SJCRH30 (cell line): ENCODE measurements around the gene C10orf90. TPM values are rescaled to one million over a fixed set of nuclear protein-coding genes. Genes with fewer than 3 reads are reported as not detected.

Source experiments
- DNase-seq, 2 experiments: peaks; one replicate each; pipeline ENCODE4 v3.0.0-alpha.2; 2015 to 2020
- H3K27ac ChIP-seq: fragments of 250-450 bp; sonication (Bioruptor Pico); 2 replicates; pipeline ENCODE4 v1.5.1; 2020; ENCODE audit warnings: mild to moderate bottlenecking, moderate library complexity
- H3K27me3 ChIP-seq: fragments of 250-450 bp; sonication (Bioruptor Pico); 2 replicates; pipeline ENCODE4 v1.5.1; 2020; ENCODE audit warnings: mild to moderate bottlenecking, moderate library complexity
- H3K36me3 ChIP-seq: fragments of 250-450 bp; sonication (Bioruptor Pico); 2 replicates; pipeline ENCODE4 v1.5.1; 2020; ENCODE audit warnings: mild to moderate bottlenecking, moderate library complexity
- H3K4me1 ChIP-seq: fragments of 250-450 bp; sonication (Bioruptor Pico); 2 replicates; pipeline ENCODE4 v1.5.1; 2020; ENCODE audit warnings: mild to moderate bottlenecking, moderate library complexity
- H3K4me3 ChIP-seq: fragments of 250-450 bp; sonication (Bioruptor Pico); 2 replicates; pipeline ENCODE4 v1.5.1; 2020; ENCODE audit warnings: mild to moderate bottlenecking, moderate library complexity
- H3K9me3 ChIP-seq: fragments of 250-450 bp; sonication (Bioruptor Pico); replicated peaks from 2 replicates; pipeline ENCODE4 v1.5.1; 2020; ENCODE audit warnings: mild to moderate bottlenecking, moderate library complexity
- total RNA-seq: library from RNA; depleted of rRNA; stranded (reverse); fragments of >200 nt; shearing (Covaris generic); gene quantifications from 2 replicates; pipeline ENCODE4 v1.2.3, GENCODE V29; 2014

Gene C10orf90
- total RNA-seq, 1 experiment from 2014 or later = 0.12 TPM

DNA sequence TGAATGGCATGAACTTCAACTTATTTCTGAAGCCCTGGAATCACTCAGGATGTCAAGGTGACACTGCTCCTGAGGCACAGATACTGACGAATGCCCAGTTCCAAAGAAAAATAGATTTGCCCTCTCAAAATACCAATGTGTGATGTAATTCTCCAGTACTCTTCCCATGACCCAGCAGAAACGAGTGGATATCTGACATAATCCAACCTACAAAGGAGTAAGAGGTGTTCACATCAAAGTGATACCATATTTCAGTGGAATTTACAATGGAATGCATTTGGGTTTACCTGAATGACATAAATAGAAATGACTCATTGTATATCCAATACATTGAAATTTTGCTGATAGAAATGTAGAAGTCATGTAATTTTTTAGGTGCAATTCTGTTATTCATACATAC, 161.3 kb downstream of the C10orf90 start:
- Histone ChIP-seq H3K4me1 (peaks cover 4% of the 10 kb centered on the region), H3K4me3 (no peak overlapping the region), H3K9me3 (no peaks in the 10 kb centered on the region), H3K36me3 (no peaks in the 10 kb centered on the region), H3K27me3 (no peaks in the 10 kb centered on the region), H3K27ac (no peak overlapping the region)
- no peak for DNase-seq

DNA sequence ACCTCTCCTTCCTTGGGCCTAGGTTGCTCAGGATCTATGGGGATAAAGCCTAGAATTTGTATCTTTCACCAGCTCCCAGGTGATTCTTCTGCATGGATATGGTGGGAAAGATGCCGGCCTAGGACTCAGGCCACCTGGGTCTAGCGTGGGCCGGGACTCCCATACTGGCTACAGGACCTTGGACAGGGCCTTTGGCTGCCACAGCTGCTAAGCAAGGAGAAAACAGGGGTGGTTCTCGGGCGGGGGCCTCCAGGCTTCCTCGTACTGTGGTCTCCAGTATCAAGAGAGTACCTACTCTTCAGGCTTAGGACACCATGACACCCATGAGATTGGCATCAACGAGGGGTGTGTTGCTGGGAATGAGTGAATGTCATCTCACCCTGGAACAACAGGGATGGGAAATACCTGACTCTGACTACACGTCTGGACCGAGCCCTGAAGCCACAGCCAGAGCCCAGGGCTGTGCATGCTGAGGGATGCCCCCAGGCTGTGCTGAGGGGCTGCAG, 161.9 kb downstream of the C10orf90 start:
- Histone ChIP-seq H3K27ac (no peak overlapping the region), H3K36me3 (no peaks in the 10 kb centered on the region), H3K4me3 (no peak overlapping the region), H3K9me3 (no peaks in the 10 kb centered on the region), H3K27me3 (no peaks in the 10 kb centered on the region), H3K4me1 (no peaks in the 10 kb centered on the region; the same call in 1 of the 2 replicates)
- peak in 1 of 2 experiments; percentile 27 for DNase-seq

DNA sequence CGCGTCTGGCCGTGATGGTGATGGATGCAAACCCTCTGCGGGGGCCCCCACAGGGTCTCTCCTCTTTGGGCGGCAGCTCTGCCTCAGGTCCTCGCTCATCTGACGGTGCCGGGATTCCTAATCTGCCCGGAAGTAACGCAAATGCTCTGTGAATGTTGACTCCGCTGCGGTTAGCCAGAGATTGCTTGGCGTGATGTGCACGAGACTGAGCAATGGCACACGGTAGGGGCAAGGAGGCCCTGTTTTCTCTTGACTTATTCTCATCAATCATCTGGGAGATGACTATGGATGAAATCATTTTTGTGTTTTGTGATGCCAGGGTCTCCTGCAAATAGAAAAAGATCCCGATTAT, 165.8 kb downstream of the C10orf90 start:
- Histone ChIP-seq H3K4me1 (peaks cover 8% of the 10 kb centered on the region; the same call in 1 of the 2 replicates), H3K27me3 (no peaks in the 10 kb centered on the region), H3K9me3 (no peaks in the 10 kb centered on the region), H3K27ac (no peak overlapping the region), H3K4me3 (no peak overlapping the region), H3K36me3 (no peaks in the 10 kb centered on the region)
- no peak for DNase-seq

DNA sequence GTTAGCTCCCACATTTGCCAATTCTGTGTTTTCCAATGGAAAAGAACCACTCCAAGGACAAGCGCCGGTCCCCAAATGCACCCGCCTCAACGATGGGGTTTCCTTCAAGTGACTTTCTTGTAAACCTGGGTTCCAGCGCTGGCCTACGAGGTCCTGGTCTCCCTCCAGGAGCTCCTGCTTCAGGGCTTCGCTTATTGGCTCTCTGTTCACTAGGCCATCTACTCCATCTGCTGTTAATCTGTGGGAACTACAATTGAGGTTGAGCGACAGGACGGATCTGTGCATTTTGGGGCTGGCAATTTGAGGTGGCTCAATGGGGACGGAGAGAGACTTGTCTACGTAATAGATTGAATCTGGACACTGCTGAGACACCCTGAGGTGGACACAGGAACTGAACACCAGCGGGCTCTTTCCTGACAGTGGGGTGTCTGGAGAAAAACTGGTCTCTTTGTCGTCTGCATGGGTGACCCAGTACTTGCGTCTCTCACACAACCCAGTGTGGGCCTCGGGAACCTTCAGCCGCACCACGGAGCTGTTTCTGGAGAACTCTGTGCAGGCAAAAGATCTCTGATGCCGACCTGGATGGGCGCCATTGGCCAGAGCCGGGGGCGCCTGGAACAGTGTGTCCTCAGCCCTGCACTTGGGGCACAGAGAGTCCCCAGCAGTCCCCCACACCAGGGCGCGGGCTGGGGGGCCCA, 166.3 kb downstream of the C10orf90 start:
- H3K27ac ChIP-seq = no peak overlapping the region
- H3K27me3 ChIP-seq = no peaks in the 10 kb centered on the region
- DNase-seq = peak; percentile 32 to 73
- peaks cover 8% of the 10 kb centered on the region; the same call in 1 of the 2 replicates for H3K4me1 ChIP-seq
- no peaks in the 10 kb centered on the region for H3K36me3 ChIP-seq
- H3K9me3 ChIP-seq = no peaks in the 10 kb centered on the region
- no peak overlapping the region for H3K4me3 ChIP-seq

DNA sequence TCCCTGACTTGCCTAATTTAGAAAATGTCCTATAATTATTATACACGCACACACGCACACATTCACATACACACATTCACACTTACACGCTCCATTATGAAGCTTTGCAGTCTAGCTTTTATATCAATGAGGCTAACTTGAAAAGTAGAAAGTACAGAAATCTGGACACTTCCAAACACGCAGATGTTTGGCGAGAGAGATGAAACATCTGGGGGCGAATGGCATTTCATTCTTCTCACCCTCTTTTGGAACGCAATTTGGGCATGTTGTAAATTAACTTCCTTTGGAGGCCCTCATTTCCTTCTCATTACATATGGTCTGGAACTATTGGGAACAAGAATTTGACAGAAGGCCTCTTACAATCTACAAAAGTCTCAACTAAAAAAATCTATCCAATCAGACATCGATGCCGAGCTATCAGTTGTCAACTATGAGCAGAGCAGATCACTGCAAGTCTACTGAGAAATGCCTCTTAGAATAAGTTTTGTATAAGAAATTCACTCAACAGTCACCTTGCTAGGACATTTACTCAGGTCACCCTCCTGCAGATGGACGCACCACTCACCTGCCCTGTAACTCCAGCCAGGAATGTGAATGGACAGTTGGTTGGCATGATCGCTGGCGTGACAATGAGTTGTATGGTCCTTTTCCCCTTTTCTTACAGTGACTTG, 167.0 kb downstream of the C10orf90 start:
- H3K9me3 ChIP-seq = no peaks in the 10 kb centered on the region
- H3K36me3 ChIP-seq = no peaks in the 10 kb centered on the region
- no peaks in the 10 kb centered on the region for H3K27me3 ChIP-seq
- no peak overlapping the region for H3K27ac ChIP-seq
- peaks cover 8% of the 10 kb centered on the region; the same call in 1 of the 2 replicates for H3K4me1 ChIP-seq
- H3K4me3 ChIP-seq = no peak overlapping the region
- no peak for DNase-seq

DNA sequence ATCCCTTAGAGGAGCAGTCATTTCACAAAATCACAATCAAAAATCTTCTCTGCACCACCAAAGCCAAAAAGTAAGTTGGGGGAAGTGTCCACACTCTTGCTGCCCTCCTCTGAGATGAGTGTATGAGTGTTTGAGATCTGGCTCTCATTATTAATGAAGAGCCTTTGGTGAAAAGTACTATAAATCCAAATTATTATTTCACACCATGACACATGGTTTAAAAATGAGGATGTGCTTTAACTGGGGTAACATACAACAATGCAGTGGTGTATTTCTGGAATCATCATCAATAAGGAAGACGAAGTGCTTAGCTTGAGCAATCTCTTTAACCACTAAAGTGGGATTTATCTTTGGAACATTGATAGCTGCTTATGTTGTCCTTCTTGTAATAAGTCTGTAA, 168.1 kb downstream of the C10orf90 start:
- Histone ChIP-seq H3K4me3 (no peak overlapping the region), H3K36me3 (no peaks in the 10 kb centered on the region), H3K9me3 (no peaks in the 10 kb centered on the region), H3K27me3 (no peaks in the 10 kb centered on the region), H3K4me1 (peaks cover 8% of the 10 kb centered on the region; the same call in 1 of the 2 replicates), H3K27ac (no peak overlapping the region)
- DNase-seq = no peak

DNA sequence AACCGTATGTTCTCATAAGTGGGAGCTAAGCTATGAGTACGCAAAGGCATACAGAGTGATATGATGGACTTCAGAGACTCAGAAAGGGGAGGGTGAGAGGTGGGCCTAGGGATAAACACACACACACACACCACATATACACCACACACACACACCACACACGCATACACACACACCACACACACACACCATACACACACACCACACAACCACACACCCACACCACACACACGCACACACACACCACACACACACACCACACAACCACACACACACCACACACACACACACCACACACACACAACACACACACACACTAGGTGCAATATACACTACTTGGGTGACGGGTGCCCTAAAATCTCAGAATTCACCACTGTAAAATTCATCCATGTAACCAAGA, 168.7 kb downstream of the C10orf90 start:
- no peaks in the 10 kb centered on the region for H3K36me3 ChIP-seq
- no peak for DNase-seq
- H3K4me1 ChIP-seq = peaks cover 8% of the 10 kb centered on the region; the same call in 1 of the 2 replicates
- H3K4me3 ChIP-seq = no peak overlapping the region
- no peak overlapping the region for H3K27ac ChIP-seq
- no peaks in the 10 kb centered on the region for H3K9me3 ChIP-seq
- no peaks in the 10 kb centered on the region for H3K27me3 ChIP-seq

DNA sequence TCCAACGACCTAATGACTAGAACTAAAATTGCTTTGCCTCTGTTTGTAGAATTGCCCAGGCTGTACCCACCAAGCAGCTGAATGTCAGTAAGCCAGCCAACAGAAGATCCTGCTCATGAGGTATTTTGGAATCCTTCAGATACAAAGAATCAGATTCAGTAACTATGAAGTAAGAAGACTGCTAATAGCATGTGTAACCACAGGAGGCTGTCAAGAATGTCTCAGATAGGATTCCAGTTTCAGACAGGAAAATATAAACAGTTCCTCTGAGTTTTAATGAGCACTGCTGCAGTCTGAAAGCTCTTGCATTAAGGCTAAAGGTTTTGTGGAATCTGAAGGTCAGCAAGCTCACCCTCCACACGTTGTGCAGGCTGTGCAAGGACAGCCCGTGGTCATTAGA, 169.6 kb downstream of the C10orf90 start:
- no peak for DNase-seq
- H3K27me3 ChIP-seq = no peaks in the 10 kb centered on the region
- H3K9me3 ChIP-seq = no peaks in the 10 kb centered on the region
- peaks cover 8% of the 10 kb centered on the region; the same call in 1 of the 2 replicates for H3K4me1 ChIP-seq
- H3K36me3 ChIP-seq = no peaks in the 10 kb centered on the region
- no peak overlapping the region for H3K27ac ChIP-seq
- H3K4me3 ChIP-seq = no peak overlapping the region

DNA sequence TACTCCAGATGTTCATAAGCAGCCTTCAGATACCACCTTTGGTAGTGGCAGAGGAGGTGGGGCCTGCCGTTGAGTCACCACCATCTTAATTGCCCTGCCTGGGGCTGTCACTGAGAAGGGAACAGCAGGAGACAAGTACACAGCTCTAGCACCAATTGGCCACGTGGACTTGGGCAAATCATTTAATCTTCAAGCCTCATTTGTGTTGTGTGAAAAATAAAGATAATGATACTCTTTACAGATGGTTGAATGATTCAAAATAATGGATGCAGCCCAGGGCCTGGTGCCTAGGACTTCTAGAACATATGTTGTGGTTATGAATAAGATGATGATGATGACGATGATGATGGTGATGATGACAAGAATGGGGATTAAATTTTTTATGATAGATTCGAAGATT, 170.3 kb downstream of the C10orf90 start:
- Histone ChIP-seq H3K27me3 (no peaks in the 10 kb centered on the region), H3K36me3 (no peaks in the 10 kb centered on the region)
- no peak for DNase-seq

DNA sequence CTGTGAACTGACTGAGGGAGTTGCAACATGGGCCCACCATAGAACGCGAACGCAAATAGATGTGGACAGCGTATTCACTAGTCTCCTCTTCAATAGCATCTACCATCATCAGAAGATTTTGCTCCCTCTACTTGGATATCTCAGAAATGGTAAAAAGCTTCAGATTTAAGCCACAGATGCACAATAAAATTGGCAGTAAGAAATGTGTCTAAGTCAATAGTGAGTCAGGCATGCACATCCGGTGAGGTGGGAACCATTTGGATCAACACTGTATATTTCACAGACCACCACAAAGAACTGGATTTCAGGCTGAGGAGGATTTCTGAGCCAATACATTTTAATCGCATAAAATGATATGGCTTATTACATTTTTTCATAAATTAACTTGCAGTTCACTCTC, 170.7 kb downstream of the C10orf90 start:
- no peak overlapping the region for H3K4me3 ChIP-seq
- no peak overlapping the region for H3K27ac ChIP-seq
- no peak for DNase-seq
- H3K4me1 ChIP-seq = peaks cover 8% of the 10 kb centered on the region; the same call in 1 of the 2 replicates
- H3K27me3 ChIP-seq = no peaks in the 10 kb centered on the region
- no peaks in the 10 kb centered on the region for H3K36me3 ChIP-seq
- no peaks in the 10 kb centered on the region for H3K9me3 ChIP-seq

More for the DNA sequence above, 170.3 kb downstream of the C10orf90 start:
- H3K9me3 ChIP-seq = no peaks in the 10 kb centered on the region
- no peak overlapping the region for H3K27ac ChIP-seq
- H3K4me1 ChIP-seq = peaks cover 8% of the 10 kb centered on the region; the same call in 1 of the 2 replicates
- no peak overlapping the region for H3K4me3 ChIP-seq

DNA sequence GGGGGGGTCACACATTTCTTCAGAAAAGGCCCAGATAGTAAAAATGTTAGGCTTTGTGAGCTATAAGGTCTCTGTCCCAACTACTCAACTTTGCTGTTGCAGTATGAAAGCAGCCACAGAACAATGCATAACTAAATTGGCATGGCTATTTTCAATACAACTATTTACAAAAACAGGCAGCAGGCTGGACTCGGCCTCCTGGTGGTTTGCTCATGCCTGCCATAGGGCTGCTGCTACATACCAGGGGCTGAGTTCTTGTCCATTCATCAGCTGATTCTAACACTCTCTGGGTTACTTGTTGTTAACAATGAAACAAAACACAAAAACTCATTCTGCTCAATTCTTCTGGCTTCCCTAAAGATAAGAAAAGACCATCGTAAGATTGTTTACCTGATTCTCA, 172.8 kb downstream of the C10orf90 start:
- Histone ChIP-seq H3K4me3 (no peak overlapping the region), H3K9me3 (no peaks in the 10 kb centered on the region), H3K27me3 (no peaks in the 10 kb centered on the region), H3K27ac (no peak overlapping the region), H3K36me3 (no peaks in the 10 kb centered on the region), H3K4me1 (peaks cover 8% of the 10 kb centered on the region; the same call in 1 of the 2 replicates)
- DNase-seq = no peak

DNA sequence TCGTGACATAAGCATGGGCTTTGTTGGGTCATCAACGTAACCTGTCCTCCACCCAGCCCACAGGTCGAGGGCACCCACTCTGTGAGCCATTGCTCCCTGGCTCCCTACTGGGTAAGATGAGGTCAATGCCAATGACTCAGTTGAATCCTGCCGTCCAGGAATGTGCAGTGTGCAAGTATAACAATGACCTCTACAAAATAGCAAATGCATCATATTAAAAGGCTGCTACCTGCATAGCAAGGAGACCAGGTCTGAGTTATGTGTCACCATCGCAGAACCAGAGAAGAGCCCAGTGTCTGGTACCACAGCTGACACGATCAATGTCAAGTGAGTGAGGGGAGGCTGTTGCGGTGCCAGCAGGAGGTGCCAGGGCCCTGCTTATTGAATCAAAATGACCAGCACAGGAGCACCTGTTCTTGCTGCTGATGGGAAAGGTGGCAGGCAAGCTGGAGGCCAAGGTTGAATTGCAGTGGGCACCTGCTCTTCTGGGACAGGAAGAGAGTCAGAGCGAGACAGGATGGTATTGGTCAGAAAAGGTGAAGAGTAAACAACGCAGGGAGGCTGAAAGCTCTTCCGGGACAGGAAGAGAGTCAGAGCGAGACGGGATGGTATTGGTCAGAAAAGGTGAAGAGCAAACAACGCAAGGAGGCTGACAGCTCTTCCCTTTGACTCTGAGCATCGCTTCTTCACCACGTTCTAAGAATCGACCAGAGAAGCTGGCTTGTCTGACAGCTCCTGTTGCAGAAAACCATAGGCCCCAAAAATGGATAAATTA, 173.5 kb downstream of the C10orf90 start:
- H3K9me3 ChIP-seq = no peaks in the 10 kb centered on the region
- H3K4me1 ChIP-seq = peaks cover 8% of the 10 kb centered on the region; the same call in 1 of the 2 replicates
- no peak overlapping the region for H3K4me3 ChIP-seq
- DNase-seq = no peak
- H3K36me3 ChIP-seq = no peaks in the 10 kb centered on the region
- no peak overlapping the region for H3K27ac ChIP-seq
- H3K27me3 ChIP-seq = no peaks in the 10 kb centered on the region

DNA sequence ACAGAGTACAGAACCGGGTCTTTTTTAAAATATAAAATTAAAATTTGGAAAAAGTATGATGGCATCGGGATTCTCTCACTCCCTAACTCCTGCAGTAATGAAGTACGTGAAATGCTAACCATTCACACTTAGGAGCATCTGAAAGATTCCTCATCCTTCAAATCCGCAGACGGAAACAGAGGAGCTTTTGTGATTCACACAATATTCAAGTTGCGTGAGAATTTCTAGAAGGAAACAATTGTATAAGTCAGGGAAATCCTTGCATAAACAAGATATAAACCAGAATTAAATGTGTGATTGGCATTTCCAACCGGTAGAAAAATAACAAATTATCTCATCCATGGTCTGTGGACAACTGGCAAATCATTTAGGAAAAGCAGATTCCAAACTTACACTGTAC, 179.0 kb downstream of the C10orf90 start:
- Histone ChIP-seq H3K27me3 (no peaks in the 10 kb centered on the region), H3K9me3 (no peaks in the 10 kb centered on the region), H3K4me1 (no peaks in the 10 kb centered on the region), H3K36me3 (no peaks in the 10 kb centered on the region), H3K27ac (no peak overlapping the region), H3K4me3 (no peak overlapping the region)
- no peak for DNase-seq

DNA sequence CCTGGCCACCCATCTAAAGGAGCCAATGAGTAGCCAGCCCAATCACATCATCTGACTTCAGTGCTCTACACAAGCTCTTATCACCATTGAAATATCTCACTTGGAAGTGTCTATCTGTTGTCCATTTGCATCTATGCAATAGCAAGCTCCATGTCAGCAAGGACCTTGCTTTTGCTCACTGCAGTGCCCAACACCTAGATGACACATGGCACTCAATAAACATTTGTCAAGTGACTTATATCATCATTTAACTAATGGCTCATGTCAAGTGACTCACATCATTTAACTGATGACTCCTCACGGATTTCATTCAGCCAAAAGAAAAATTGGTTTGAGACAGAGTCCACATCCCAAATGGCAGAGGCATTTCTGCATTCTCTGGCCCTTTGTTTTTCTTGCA, 189.3 kb downstream of the C10orf90 start:
- Histone ChIP-seq H3K27ac (no peak overlapping the region), H3K36me3 (no peaks in the 10 kb centered on the region), H3K4me3 (no peak overlapping the region), H3K27me3 (no peaks in the 10 kb centered on the region), H3K4me1 (peaks cover 13% of the 10 kb centered on the region), H3K9me3 (no peaks in the 10 kb centered on the region)
- no peak for DNase-seq

DNA sequence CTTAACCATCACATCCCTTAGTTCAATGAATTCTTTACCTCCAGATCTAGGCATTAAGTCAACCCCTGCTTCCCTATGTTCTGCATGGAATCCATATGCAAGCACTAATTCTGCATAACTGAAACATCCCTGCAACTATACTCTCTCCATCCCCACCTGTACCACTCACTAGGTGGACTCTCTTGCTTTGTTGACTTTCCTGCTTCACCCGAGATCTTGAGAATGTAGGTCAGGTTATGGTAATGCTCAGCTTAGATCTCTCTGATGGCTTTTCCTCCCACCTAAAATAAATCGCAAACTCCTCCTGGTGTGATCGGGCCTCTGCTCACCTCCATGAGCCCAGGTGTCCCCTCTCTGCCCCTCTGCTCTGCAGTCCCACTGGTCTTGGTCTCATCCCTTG, 189.8 kb downstream of the C10orf90 start:
- no peak for DNase-seq
- H3K9me3 ChIP-seq = no peaks in the 10 kb centered on the region
- no peak overlapping the region for H3K4me3 ChIP-seq
- H3K36me3 ChIP-seq = no peaks in the 10 kb centered on the region
- H3K27me3 ChIP-seq = no peaks in the 10 kb centered on the region
- H3K4me1 ChIP-seq = peaks cover 18% of the 10 kb centered on the region
- H3K27ac ChIP-seq = no peak overlapping the region
